GM23248 (cell line): ENCODE data around the gene CDH4.

Experiments used
- EZH2 ChIP-seq: fragments of 200-600 bp; sonication (generic); IDR thresholded peaks from 2 replicates; pipeline ENCODE4 v1.6.1; 2018; ENCODE audit warnings: antibody characterized with exemption, mild to moderate bottlenecking; ENCODE audit not compliant: insufficient read depth, poor library complexity, severe bottlenecking
- EZH2phosphoT487 ChIP-seq: fragments of 200-600 bp; sonication (generic); IDR thresholded peaks from 2 replicates; pipeline ENCODE4 v1.6.1; 2018; ENCODE audit warnings: antibody characterized with exemption, moderate library complexity, mild to moderate bottlenecking, low read depth; ENCODE audit not compliant: insufficient read depth

- TF ChIP-seq EZH2 (no peak), EZH2phosphoT487 (no peak)
These were observed 338.2 kb downstream of the CDH4 start for GRCh38 chr20:61590236-61590635.
